Heart right ventricle (tissue), 16 donors: ENCODE data around the gene PTDSS2. TPM values are rescaled to one million over a fixed set of nuclear protein-coding genes. Genes with fewer than 3 reads are reported as not detected.

Experiments
- ATAC-seq, 8 donors: fragments of 200-7000 bp; cut with Tn5 transposase; one replicate each; pipeline ENCODE4 v1.9.1; 2020; ENCODE audit warnings: mild to moderate bottlenecking in 8 of 8, moderate library complexity in 8 of 8, moderate number of reproducible peaks in 1 of 8
- DNase-seq, 2 donors: peaks; one replicate each; pipeline ENCODE4 v3.0.0-alpha.2; 2020
- H3K27ac ChIP-seq, 10 donors: fragments of 200-600 bp; sonication (generic) in 2 of 10; one replicate each; pipeline versions ENCODE4 v1.5.0 to v1.8.0; 2020 to 2022; ENCODE audit warnings: mild to moderate bottlenecking in 3 of 10
- H3K27me3 ChIP-seq, 7 donors: fragments of 200-600 bp; one replicate each; pipeline ENCODE4 v1.8.0; 2021 to 2022; ENCODE audit warnings: mild to moderate bottlenecking in 2 of 7
- H3K36me3 ChIP-seq, 9 donors: fragments of 200-600 bp; sonication (generic) in 1 of 9; one replicate each; pipeline versions ENCODE4 v1.5.0 to v1.8.0; 2020 to 2022; ENCODE audit warnings: mild to moderate bottlenecking in 2 of 9
- H3K4me1 ChIP-seq, 9 donors: fragments of 200-600 bp; sonication (generic) in 1 of 9; one replicate each; pipeline versions ENCODE4 v1.5.0 to v1.8.0; 2020 to 2022; ENCODE audit warnings: mild to moderate bottlenecking in 4 of 9
- H3K4me3 ChIP-seq, 10 donors: fragments of 200-600 bp; sonication (generic) in 2 of 10; one replicate each; pipeline versions ENCODE4 v1.5.0 to v1.8.0; 2020 to 2022; ENCODE audit warnings: mild to moderate bottlenecking in 7 of 10, moderate library complexity in 2 of 10
- H3K9me3 ChIP-seq, 11 donors: fragments of 200-600 bp in 10 of 11; sonication (generic) in 2 of 11; one replicate each; pipeline versions ENCODE4 v1.5.0 to v1.8.0; 2013 to 2022; ENCODE audit warnings: mild to moderate bottlenecking in 2 of 11, control low read depth in 1 of 11, moderate library complexity in 1 of 11
- WGBS, 2 donors: extraction: QIAGEN DNeasy Blood & Tissue Kit; methylation state at CpG; one replicate each; pipeline ENCODE4 v1.1.7; 2013; ENCODE audit warnings: inconsistent platforms in 1 of 2; 5-methylcytosine and 5-hydroxymethylcytosine counted together
- intact Hi-C, 10 donors: fragments of 100-400 bp; cut with DNase I; formaldehyde crosslinking; loops; one replicate each; pipeline versions ENCODE4 v1.11.1 to v1.14.2; 2022
- polyA plus RNA-seq, 2 donors: library from polyadenylated mRNA; stranded (reverse); fragments of 200-250 nt; gene quantifications; one replicate each; pipeline ENCODE4 v1.2.3, GENCODE V29; 2013
- total RNA-seq, 10 donors: library from RNA; stranded (reverse); fragmentation: NEBNext Ultra II Directional in 3 of 10; extraction: Animal tissue kit (Norgen Biotek cat#: 25700) in 3 of 10; gene quantifications; one replicate each; pipeline versions ENCODE4 v1.2.1 to v1.2.4, GENCODE V29; 2021 to 2023
- TF ChIP-seq, protein P1 (sequence below), 9 donors: fragments of 200-600 bp; sonication (generic) in 2 of 9; IDR thresholded peaks; one replicate each; pipeline versions ENCODE4 v1.5.0 to v1.8.0; 2021 to 2022; ENCODE audit warnings: antibody characterized with exemption in 9 of 9, mild to moderate bottlenecking in 5 of 9, moderate library complexity in 1 of 9
- donor health status: Arrhythmogenic right ventricular cardiomyopathy.
- donor health status: ischemic (EF 13 %, LVEDD 7.1; RV severe dilation, severe dysfunction).
- donor health status: healthy with polysubstance abuse.
- donor health status: DM: no; HTN: yes; CAD: no.
- donor health status: DM: no; HTN: no; CAD: no.
- donor health status: ischemic (EF 25% LVEDD 6.9; RV normal size, moderate dysfunction).
- donor health status: ischemic (EF 25% LVEDD 5.7; RV mildly dilated, moderate dysfunction).
- donor health status: healthy.
- donor health status: DM: yes; HTN: yes; CAD: no.
- donor health status: Ischemic cardiomyopathy.
- donor health status: ischemic (EF 35%, LVEDD 5.7; RV mildly dilated, moderate dysfunction).
- donor health status: nonischemic (EF 11% LVEDD 7.7; RV severe dilation, severe dysfunction).
- donor health status: DM: yes; HTN: yes; CAD: no.
- donor health status: PGD.
- donor health status: ischemic (EF 29% LVEDD 5.4; RV normal size, mild dysfunction).
- donor health status: nonischemic (EF 23%, LVEDD 6.1; RV moderate dilation, normal function).

The PTDSS2 gene
- total and polyA plus RNA-seq, 12 donors, result 16.7 to 55.5 (median 26.3) TPM

DNA sequence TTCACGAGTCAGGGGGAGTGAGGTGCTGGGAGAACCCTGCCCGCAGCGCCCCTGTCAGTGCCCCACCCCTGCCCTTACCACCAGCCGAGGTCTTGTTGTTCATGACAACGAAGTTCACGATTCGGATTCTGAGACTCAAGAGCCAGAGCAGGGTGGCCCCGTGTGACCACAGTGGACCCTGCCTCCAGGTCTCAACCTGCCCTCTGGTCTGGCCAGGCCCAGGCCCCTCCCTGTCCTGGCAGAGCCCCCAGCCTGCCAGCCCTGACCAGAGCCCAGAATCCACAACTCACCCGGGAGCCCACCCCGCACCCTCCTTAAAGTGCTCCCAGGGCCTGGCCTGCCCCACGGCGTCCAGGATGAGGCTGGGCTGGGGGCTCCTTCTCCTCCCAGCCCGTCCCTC, 18.2 kb upstream of the PTDSS2 start:
- TF ChIP-seq, protein P1, sequence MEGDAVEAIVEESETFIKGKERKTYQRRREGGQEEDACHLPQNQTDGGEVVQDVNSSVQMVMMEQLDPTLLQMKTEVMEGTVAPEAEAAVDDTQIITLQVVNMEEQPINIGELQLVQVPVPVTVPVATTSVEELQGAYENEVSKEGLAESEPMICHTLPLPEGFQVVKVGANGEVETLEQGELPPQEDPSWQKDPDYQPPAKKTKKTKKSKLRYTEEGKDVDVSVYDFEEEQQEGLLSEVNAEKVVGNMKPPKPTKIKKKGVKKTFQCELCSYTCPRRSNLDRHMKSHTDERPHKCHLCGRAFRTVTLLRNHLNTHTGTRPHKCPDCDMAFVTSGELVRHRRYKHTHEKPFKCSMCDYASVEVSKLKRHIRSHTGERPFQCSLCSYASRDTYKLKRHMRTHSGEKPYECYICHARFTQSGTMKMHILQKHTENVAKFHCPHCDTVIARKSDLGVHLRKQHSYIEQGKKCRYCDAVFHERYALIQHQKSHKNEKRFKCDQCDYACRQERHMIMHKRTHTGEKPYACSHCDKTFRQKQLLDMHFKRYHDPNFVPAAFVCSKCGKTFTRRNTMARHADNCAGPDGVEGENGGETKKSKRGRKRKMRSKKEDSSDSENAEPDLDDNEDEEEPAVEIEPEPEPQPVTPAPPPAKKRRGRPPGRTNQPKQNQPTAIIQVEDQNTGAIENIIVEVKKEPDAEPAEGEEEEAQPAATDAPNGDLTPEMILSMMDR (IDR thresholded peaks at IDR 0.05), result no peak
- 87 to 91% methylated on average over 13 of the region's 13 CpGs for WGBS, 2 donors
- intact Hi-C loops, result no loop called here
- no peaks in the 10 kb centered on the region for H3K9me3 ChIP-seq
- ATAC-seq (peak in 1 of 8 donors; percentile 16), DNase-seq (no peak)
- H3K27me3 ChIP-seq, result peaks cover 0 to 12% (median 4%) of the 10 kb centered on the region in 7 donors
- H3K27ac ChIP-seq, result no peak overlapping the region
- no peaks in the 10 kb centered on the region for H3K4me1 ChIP-seq
- no peaks in the 10 kb centered on the region for H3K36me3 ChIP-seq
- H3K4me3 ChIP-seq, result no peak overlapping the region

- H3K4me3 ChIP-seq, result no peak overlapping the region
- TF ChIP-seq, protein P1 (IDR thresholded peaks at IDR 0.05), result no peak
- H3K27ac ChIP-seq, result no peak overlapping the region
- H3K36me3 ChIP-seq, result no peaks in the 10 kb centered on the region
- ATAC-seq, result peak in 1 of 8 donors; percentile 13
- WGBS, 2 donors, result 90 to 91% methylated on average over 20 of the region's 20 CpGs
- intact Hi-C loops, result no loop called here
- H3K27me3 ChIP-seq, result peaks cover 0 to 12% (median 6%) of the 10 kb centered on the region in 7 donors
- no peaks in the 10 kb centered on the region for H3K4me1 ChIP-seq
- DNase-seq, result peak in 1 of 2 donors; percentile 7
- H3K9me3 ChIP-seq, result no peaks in the 10 kb centered on the region
Observed at GRCh38 chr11:432501-433100, 17.5 kb upstream of the PTDSS2 start.

GRCh38 chr11:433111-433510, 17.0 kb upstream of the PTDSS2 start:
- Histone ChIP-seq H3K4me1 (no peaks in the 10 kb centered on the region), H3K9me3 (no peaks in the 10 kb centered on the region), H3K4me3 (no peak overlapping the region), H3K36me3 (no peaks in the 10 kb centered on the region), H3K27me3 (peaks cover 0 to 12% (median 8%) of the 10 kb centered on the region in 7 donors), H3K27ac (no peak overlapping the region)
- intact Hi-C loops, result no loop called here
- WGBS, 2 donors, result 88 to 94% methylated on average over 17 of the region's 17 CpGs
- TF ChIP-seq, protein P1 (IDR thresholded peaks at IDR 0.05), result no peak
- no peak for ATAC-seq
- DNase-seq, result peak in 1 of 2 donors; percentile 7

DNA sequence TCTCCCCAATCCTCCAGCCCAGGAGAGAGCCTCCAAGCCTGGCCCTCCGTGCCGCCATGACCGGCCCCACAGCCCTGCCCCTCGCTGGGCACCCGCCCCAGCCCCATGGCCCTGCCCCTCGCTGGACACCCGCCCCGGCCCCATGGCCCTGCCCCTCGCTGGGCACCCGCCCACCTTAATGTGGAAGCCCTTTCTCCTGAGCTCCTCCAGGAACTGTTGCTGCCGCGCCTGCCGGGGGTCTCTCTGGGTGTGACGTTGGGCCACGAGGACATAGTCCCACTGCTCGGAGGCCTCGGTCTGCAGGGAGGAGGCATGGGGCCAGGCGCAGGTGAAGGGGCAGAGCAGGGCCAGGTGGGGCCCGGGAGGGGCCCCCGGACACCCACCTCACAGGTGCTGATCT, 16.4 kb upstream of the PTDSS2 start:
- WGBS, 2 donors, result 78 to 82% methylated on average over 15 to 20 of the region's 20 CpGs
- no peaks in the 10 kb centered on the region for H3K36me3 ChIP-seq
- H3K27me3 ChIP-seq, result peaks cover 0 to 13% (median 8%) of the 10 kb centered on the region in 7 donors
- ATAC-seq (no peak), DNase-seq (peak in 1 of 2 donors; percentile 8)
- H3K9me3 ChIP-seq, result no peaks in the 10 kb centered on the region
- intact Hi-C loops, result no loop called here
- TF ChIP-seq, protein P1 (IDR thresholded peaks at IDR 0.05), result no peak
- no peak overlapping the region for H3K4me3 ChIP-seq
- no peak overlapping the region for H3K27ac ChIP-seq
- H3K4me1 ChIP-seq, result no peaks in the 10 kb centered on the region
